H1 (cell line): ENCODE measurements around the gene ZBTB1.

Experiments
- CTCF ChIP-seq, 3 experiments: IDR thresholded peaks; 1 replicate in 2 of 3; 2 replicates in 1 of 3; pipeline versions ENCODE4 v1.5.1 to v1.6.1; 2011; ENCODE audit warnings: low read length in 3 of 3, mild to moderate bottlenecking in 3 of 3, inconsistent platforms in 2 of 3, low read depth in 1 of 3, moderate library complexity in 1 of 3; ENCODE audit not compliant: insufficient read depth in 1 of 3; ENCODE audit errors: control extremely low read depth in 1 of 3
- EZH2 ChIP-seq: fragments of 200-600 bp; sonication (generic); IDR thresholded peaks from 2 replicates; pipeline ENCODE4 v1.7.1; 2012; ENCODE audit warnings: low read depth, mild to moderate bottlenecking, moderate library complexity, low read length, inconsistent platforms; ENCODE audit not compliant: severe bottlenecking
- JUN ChIP-seq: IDR thresholded peaks from 2 replicates; pipeline ENCODE4 v1.6.1; 2011; ENCODE audit warnings: low read depth, mild to moderate bottlenecking, improper control_type of control experiment, low read length
- JUND ChIP-seq: IDR thresholded peaks from 2 replicates; pipeline ENCODE4 v1.6.1; 2011; ENCODE audit warnings: mild to moderate bottlenecking, improper control_type of control experiment, low read length
- KDM1A ChIP-seq: fragments of 200-600, 300-600 bp; sonication (generic); IDR thresholded peaks from 2 replicates; pipeline ENCODE4 v1.7.1; 2016; ENCODE audit warnings: mild to moderate bottlenecking, low read length, borderline replicate concordance
- MAFK ChIP-seq: IDR thresholded peaks from 2 replicates; pipeline ENCODE4 v1.6.1; 2012; ENCODE audit warnings: low read depth, mild to moderate bottlenecking, improper control_type of control experiment, low read length
- POLR2A ChIP-seq, 2 experiments: IDR thresholded peaks; 1 replicate in 1 of 2; 2 replicates in 1 of 2; pipeline ENCODE4 v1.6.1; 2011; ENCODE audit warnings: low read depth in 2 of 2, low read length in 2 of 2, mild to moderate bottlenecking in 2 of 2; ENCODE audit errors: control extremely low read depth in 1 of 2
- POLR2AphosphoS5 ChIP-seq: IDR thresholded peaks from 2 replicates; pipeline ENCODE4 v1.6.1; 2011; ENCODE audit warnings: low read depth, low read length
- SIRT6 ChIP-seq: IDR thresholded peaks from one replicate; pipeline ENCODE4 v1.7.1; 2012; ENCODE audit warnings: low read length, inconsistent platforms
- SRF ChIP-seq: IDR thresholded peaks from 2 replicates; pipeline ENCODE4 v1.6.1; 2011; ENCODE audit warnings: mild to moderate bottlenecking, low read depth, low read length, moderate library complexity
- SUZ12 ChIP-seq: fragments of 200-600 bp; sonication (generic); IDR thresholded peaks from 2 replicates; pipeline ENCODE4 v1.6.1; 2012; ENCODE audit warnings: mild to moderate bottlenecking, inconsistent platforms, low read length, moderate library complexity, mixed read lengths
- TAF1 ChIP-seq: IDR thresholded peaks from 2 replicates; pipeline ENCODE4 v1.6.1; 2011; ENCODE audit warnings: mild to moderate bottlenecking, low read depth, low read length
- TEAD4 ChIP-seq: IDR thresholded peaks from 2 replicates; pipeline ENCODE4 v1.6.1; 2012; ENCODE audit warnings: low read depth, low read length, inconsistent platforms, mixed read lengths
- YY1 ChIP-seq: IDR thresholded peaks from 2 replicates; pipeline ENCODE4 v1.6.1; 2011; ENCODE audit warnings: low read depth, mild to moderate bottlenecking, low read length

- TF ChIP-seq KDM1A (no peak), SIRT6 (no peak), MAFK (no peak), POLR2A (IDR thresholded peaks at IDR 0.05; ENCODE audit: control extremely low read depth in 1 of 2, low read depth in 2 of 2, low read length in 2 of 2) (no peak), YY1 (no peak), CTCF (IDR thresholded peaks at IDR 0.05; ENCODE audit: control extremely low read depth in 1 of 3, insufficient read depth in 1 of 3, low read depth in 1 of 3, low read length in 3 of 3) (no peak), SUZ12 (no peak), EZH2 (no peak), JUND (no peak), TAF1 (no peak), SRF (no peak), TEAD4 (no peak), JUN (no peak), POLR2AphosphoS5 (no peak)
Measured at GRCh38 chr14:64463195-64463594, 41.4 kb upstream of the ZBTB1 start.
